Activated T-cell treated with anti-CD3 and anti-CD28 coated beads, Interleukin-2, amount 50 U/mL, for 48 hours (primary cell): ENCODE measurements around the gene TBC1D8.

Experiments used
- DNase-seq, 2 experiments: peaks; one replicate each; pipeline ENCODE4 v3.0.0-alpha.2; 2020

The TBC1D8 gene

DNA sequence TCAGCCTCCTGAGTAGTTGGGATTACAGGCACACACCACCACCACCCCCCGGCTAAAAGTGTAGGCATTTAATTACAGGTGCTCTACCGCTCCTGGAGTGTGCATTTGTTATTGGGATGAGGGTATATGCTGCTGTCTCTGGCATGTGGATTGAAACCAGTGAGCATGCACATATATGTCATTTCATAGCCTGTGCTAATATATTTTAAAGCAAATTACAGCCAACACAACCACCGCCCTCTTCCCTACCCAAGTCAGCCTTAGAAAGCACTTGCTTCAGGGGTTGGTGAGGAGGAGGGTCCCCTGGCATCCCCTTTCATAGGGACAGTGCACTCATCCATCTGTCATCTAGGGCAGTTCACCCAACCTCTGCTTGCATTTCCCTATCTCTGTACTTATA lies 10.5 kb upstream of the TBC1D8 start:
- no peak for DNase-seq

DNA sequence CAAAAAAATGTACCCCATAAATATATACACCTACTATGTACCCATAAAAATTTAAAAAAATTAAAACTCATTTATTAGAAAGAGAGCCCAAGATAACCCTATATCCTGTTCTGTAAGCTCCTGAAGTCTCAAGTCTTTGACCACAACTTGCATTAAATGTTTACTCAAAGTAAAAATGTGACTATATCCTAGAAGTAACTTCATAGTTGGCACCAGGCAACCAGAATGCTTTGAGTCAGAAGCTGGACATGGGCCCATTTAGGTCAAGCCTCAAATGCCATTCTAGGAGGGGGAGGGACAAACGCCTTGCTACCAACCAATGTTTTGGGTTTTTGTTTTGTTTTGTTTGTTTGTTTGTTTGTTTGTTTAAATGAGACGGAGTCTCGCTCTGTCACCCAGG lies 9.3 kb upstream of the TBC1D8 start:
- DNase-seq = no peak

- DNase-seq = no peak
Measured at GRCh38 chr2:101159526-101159925, 8.3 kb upstream of the TBC1D8 start.

- DNase-seq = peak; percentile 23 to 32
Measured at GRCh38 chr2:101157272-101157671, 6.1 kb upstream of the TBC1D8 start.

GRCh38 chr2:101153787-101154186 lies 2.6 kb upstream of the TBC1D8 start:
- DNase-seq = no peak

DNA sequence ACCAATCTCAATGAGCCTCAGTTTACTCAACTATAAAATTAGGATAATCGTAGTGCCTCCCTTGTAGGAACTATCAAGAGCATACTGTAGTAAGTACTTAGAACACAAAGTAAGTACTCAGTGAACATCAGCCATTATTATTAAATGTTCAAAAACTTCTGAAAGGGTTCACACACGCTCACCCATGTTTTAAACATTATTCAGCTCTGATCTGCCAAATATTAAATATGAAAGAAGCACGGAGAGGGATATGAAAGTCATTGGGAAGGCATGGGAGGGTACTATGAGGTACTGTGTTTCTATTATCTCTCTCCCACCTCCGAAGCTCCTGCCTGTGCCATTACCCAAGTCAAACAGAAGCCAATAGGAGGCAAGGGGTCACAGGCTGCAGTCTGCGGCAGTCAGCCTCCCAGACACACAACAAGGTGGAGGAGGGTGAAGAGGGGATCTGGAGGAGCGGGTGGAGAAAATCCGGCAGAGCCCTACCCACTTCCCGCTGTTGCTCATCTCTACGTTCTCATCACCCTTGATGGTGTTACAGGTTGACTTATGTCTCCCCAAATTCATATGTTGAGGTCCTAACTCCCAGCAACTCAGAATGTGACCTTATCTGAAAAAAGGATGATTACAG lies 2.0 kb upstream of the TBC1D8 start:
- no peak for DNase-seq

GRCh38 chr2:101152272-101153076 lies 1.3 kb upstream of the TBC1D8 start:
- peak; percentile 28 to 35 for DNase-seq

DNA sequence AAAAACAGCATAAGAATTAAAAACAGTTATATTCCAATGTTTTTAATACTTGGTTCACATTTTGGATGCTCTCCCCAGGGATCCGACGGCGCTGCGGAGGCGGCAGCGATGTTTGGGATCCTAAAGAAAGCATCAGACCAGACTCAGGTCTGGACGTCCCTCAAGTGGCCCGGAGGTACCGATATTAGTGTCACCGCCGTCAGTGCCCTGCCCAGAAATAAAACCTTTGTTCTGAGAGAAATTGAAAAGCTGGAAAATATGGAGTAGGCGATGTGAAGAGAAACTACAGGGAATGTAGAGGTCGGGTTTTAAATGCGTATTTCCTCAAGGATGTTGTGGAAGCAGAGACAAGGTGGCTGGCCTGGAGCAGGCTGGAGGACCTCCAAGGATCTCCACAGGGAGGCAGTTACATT lies 683 bp upstream of the TBC1D8 start:
- DNase-seq = peak in 1 of 2 experiments; percentile 22

DNA sequence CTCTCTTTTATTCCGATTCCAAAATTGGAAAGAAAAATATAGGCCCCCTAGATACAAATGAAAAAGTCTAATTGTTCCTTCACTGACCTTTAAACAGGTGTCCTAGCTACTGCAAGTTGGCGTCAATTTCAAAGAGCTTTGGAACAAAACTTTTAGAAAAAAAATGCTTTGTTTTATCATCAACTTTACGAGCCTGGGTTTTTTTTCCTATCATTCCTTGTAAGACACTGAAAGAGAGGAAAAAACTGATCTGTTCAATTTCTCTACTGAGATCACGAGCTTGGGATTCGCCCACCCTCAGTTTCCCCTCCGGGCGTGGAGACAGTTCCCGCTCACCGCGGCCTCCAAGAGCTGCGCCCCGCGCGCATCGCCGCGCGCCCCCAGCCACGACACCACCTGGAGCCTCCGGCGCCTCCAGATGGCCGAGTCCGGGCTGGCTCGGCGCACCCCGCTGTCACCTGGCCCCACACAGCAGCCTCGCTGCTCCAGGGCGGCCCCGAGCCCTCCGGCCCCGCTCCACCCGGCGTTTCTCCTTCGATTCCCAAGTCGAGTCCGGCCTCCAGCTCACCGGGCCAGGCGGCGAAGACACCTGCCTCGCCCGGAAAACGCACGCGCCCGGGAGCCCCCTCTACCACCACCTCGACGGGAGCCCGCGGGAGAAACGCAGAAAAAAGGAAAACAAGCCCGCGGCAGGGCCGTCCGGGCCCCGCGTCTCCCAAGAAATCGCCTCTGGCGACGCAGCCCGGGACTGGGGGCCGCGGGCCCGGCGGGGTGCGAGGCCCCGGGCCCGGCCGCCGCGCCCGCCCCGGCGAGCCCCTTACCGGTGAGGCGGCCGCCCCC lies 656 bp downstream of the TBC1D8 start:
- DNase-seq = peak; percentile 38 to 46

GRCh38 chr2:101149241-101150192 lies 1.7 kb downstream of the TBC1D8 start:
- DNase-seq = peak in 1 of 2 experiments; percentile 19

GRCh38 chr2:101148777-101149176 lies 2.4 kb downstream of the TBC1D8 start:
- DNase-seq = no peak

GRCh38 chr2:101147971-101148370 lies 3.2 kb downstream of the TBC1D8 start:
- no peak for DNase-seq

DNA sequence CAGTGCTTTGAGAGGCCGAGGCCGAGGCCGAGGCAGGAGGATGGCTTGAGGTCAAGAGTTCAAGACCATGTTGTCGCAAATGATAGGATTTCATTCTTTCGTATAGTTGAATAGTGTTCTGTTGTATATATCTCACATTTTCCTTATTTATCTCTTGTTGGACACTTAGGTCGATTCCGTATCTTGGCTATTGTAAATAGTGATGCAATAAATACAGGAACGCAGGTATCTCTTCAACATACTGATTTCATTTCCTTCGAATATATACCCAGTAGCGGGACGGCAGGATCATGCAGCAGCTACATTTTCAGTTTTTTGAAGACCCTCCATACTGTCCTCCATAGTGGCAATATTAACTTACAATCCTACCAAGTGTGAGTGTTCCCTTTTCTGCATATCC lies 4.1 kb downstream of the TBC1D8 start:
- no peak for DNase-seq

DNA sequence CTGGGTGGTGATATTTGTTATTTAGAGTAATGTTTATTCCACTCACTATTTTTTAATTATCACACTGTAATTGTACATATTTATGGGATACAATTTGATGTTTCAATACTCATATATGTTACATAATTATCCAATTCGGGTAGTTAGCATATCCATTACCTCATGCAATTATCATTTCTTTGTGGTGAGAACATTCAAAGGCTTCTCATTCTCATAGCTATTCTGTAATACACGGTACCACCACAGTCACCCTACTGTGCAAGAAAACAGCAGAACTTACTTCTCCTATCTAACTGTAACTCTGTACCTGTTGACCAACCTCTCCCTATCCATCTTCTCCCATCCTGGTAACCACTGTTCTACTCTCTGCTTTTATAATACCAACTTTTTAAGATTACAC lies 4.6 kb downstream of the TBC1D8 start:
- DNase-seq = no peak

- no peak for DNase-seq
Measured at GRCh38 chr2:101145406-101145805, 5.8 kb downstream of the TBC1D8 start.

DNA sequence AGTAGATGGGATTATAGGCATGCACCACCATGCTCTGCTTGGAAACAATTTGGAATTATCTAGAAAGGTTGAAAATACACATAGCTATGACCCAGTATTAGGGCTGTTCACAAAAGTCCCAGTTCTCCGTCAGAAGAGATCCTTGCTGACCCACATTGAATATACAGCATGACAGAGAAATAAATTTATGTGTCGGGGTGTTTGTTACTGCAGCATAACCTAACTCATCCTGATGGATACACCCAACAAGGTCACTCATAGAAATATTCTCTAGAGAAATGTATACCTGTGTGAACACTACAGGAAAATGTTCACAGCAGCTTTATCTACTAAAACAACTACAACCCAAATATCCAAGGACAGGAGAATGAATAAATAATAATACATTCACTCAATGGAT lies 9.0 kb downstream of the TBC1D8 start:
- no peak for DNase-seq

DNA sequence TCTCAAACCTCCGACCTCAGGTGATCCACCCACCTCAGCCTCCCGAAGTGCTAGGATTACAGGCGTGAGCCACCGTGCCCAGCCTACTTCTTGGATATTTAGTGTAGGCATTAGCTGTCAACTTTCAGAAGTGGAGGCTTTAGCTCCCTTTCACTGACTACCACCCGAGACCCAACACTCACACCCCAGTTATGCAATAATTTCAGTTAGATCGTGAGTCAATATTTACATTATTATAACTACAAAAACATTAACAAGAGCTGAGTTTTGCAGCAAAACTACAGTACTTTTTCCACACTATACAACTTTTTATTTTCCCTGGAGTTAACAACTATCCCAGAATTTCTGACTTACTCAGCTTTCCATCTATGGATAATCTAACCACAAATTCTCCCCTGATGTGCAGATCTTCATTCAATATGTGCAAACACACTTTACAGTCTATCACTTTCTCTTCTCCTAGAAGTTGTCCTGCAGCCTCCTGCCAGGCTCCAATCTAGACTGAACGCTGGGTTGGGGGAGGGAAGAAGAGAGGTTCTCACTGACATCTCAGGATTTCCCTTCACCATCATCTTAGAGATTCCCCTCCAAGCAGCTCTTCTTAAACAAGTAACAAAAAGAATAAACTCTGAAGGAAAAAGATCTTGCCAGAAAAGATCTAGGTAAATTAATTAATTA lies 10.1 kb downstream of the TBC1D8 start:
- no peak for DNase-seq

DNA sequence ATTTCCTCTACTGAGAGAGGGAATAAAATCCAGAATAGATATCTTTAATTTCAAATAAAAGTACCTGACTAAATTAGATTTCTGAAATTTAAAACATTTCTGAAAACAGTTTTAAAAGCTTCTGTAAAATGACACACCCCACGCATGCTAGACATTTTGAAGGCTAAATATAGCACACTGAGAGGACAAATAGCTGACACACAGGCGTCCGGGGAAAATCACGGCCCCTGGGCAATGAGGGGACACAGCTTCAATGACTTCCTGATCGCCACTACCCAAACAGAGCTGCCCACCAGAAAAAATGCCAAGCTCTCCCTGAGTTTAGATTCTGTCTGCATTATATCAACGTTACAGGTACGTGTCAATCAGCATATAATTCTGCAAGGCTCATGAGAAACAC lies 10.9 kb downstream of the TBC1D8 start:
- DNase-seq = no peak

- DNase-seq = no peak
Measured at GRCh38 chr2:101139495-101139894, 11.7 kb downstream of the TBC1D8 start.

DNA sequence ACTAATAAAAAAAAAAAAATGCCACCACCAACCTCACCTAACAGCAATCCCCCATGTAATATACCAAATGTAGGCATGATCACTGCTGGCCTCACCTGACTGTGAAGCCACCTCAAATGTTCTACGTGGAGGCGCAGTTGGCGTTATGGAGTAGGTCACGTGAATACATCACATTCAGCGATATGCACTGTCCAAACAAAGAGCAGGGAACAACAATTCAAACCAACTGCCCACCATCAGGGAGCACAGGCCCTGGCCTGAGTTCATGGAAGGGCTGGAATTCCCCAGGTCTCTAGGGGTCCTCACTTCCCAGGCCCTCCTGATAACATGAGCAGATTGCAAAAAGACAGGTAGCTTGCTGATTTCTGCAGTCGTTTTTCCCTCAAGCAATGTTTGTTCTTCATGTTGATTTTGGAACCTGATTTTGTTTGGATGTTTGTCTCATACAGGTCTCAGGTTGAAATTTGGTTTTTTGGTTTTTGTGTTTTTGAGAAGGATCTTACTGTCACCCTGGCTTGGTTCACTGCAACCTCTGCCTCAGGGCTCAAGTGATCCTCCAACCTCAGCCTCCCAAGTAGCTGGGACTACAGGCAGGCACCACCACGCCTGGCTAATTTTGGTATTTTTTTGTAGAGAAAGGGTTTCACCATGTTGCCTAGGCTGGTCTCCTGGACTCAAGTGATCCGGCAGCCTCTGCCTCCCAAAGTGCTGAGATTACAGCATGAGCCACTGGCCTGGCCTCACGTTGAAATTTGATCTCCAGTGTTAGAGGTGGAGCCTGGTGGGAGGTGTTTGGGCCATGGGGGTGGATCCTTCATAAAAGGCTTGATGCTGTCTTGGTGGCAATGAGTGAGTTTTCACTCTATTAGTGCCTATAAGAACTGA lies 15.5 kb downstream of the TBC1D8 start:
- DNase-seq = no peak
